RWPE1 (cell line): ENCODE data around the gene EIF4G2.

Experiments used
- CTCF ChIA-PET: fragments of 350-600 bp; sonication (Branson Sonifier 250); formaldehyde crosslinking; extraction: SDS; loops from one replicate; lab custom pipeline; 2021; lab: Yijun Ruan, JAX
- POLR2A ChIA-PET: fragments of 400-600 bp; formaldehyde crosslinking; extraction: SDS; loops from one replicate; lab custom pipeline; 2020; ENCODE audit warnings: antibody characterized with exemption; ENCODE audit not compliant: low non-redundant PET; lab: Yijun Ruan, JAX
- DNase-seq: peaks from one replicate; pipeline ENCODE4 v3.0.0; 2012; ENCODE audit warnings: low spot score
- H3K27ac ChIP-seq: fragments of 450-650 bp; 2 replicates; pipeline ENCODE4 v1.5.1; 2017
- CTCF ChIP-seq: fragments of 450-650 bp; conservative IDR thresholded peaks from 2 replicates; pipeline ENCODE4 v1.5.1; 2017; ENCODE audit warnings: low read depth, mild to moderate bottlenecking

Gene EIF4G2

GRCh38 chr11:10784232-10785145 lies 24.2 kb downstream of the EIF4G2 start:
- DNase-seq, result no peak
- ChIA-PET POLR2A (no interaction called here), CTCF (interaction anchor here (0.6 to 1.1 kb wide), 3 partner anchors 9 to 138 kb away, joined by 3 to 5 read pairs (median 4); no protein-coding TSS in a partner anchor)
- TF ChIP-seq CTCF, result no peak
- no peak overlapping the region for H3K27ac ChIP-seq

- ChIA-PET CTCF (interaction anchor here (0.6 to 1.4 kb wide), 2 partner anchors 11 to 352 kb away, joined by 4 to 7 read pairs; no protein-coding TSS in a partner anchor), POLR2A (no interaction called here)
- no peak for DNase-seq
- no peak for TF ChIP-seq CTCF
- no peak overlapping the region for H3K27ac ChIP-seq
Observed at GRCh38 chr11:10780040-10780439, 28.7 kb downstream of the EIF4G2 start.

- POLR2A ChIA-PET, result no interaction called here
- no peak overlapping the region for H3K27ac ChIP-seq
- CTCF ChIA-PET, result no interaction called here
- DNase-seq, result no peak
- no peak for TF ChIP-seq CTCF
Observed at GRCh38 chr11:10779086-10779485, 29.6 kb downstream of the EIF4G2 start.

DNA sequence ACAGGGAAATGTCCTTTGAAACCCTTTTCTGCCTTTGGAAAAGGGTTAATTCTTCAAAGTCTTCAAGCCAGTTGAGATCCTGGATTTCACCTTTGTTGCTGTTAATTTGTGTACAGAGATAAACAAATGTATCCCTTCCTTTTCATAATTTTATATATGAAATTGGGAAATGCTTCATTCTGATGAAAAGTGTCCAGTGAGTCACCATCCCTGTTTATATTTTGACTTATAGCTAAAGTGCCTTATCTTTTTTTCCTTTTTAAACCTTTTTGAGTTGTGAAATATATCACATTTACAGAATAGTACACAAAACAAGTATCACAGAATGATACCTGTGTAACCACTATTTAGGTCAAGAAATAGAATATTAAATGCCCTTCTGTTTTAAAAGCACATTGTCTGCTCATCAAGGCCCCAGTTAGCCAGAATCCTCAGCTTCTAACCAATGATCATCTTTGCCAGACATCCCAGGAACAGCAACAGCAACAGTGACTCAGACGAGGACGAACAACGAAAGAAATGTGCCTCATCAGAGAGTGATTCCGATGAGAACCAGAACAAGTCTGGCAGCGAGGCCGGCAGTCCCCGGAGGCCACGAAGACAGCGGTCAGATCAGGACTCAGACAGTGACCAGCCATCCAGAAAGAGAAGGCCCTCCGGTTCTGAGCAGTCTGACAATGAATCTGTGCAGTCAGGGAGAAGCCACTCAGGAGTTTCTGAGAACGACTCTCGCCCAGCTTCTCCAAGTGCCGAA lies 30.3 kb downstream of the EIF4G2 start:
- ChIA-PET POLR2A (no interaction called here), CTCF (no interaction called here)
- TF ChIP-seq CTCF, result no peak
- no peak overlapping the region for H3K27ac ChIP-seq
- no peak for DNase-seq

GRCh38 chr11:10777806-10778205 lies 30.9 kb downstream of the EIF4G2 start:
- no peak overlapping the region for H3K27ac ChIP-seq
- no peak for TF ChIP-seq CTCF
- DNase-seq, result no peak
- CTCF ChIA-PET, result interaction anchor here (2.2 kb wide), 1 partner anchor 15 kb away, joined by 9 read pairs; no protein-coding TSS in a partner anchor
- POLR2A ChIA-PET, result no interaction called here

DNA sequence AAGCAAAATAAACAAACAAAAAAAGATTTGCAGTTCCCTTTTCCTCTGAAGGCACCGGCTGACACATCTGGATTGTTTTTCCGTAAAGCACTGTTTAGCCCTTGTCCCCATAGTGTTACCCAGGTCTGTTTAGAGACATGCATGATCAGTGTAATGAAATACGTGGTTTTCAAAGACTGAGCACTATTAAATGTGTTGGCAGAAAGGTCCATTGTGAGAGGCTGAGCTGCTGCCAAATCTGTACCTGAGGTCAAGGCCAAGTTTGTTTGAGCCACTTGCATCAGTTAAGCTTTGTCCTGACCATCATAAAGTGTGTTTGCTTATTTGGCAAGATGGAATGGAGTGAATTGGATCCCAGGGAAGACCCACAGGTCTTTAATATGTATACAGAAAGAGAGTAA lies 31.3 kb downstream of the EIF4G2 start:
- TF ChIP-seq CTCF, result no peak
- ChIA-PET POLR2A (no interaction called here), CTCF (interaction anchor here (2.2 kb wide), 1 partner anchor 15 kb away, joined by 9 read pairs; no protein-coding TSS in a partner anchor)
- no peak overlapping the region for H3K27ac ChIP-seq
- DNase-seq, result no peak
